ENCODE measurements around the gene SPRR2E.

Gene SPRR2E

GRCh38 chr1:153058826-153059784 lies 35.2 kb downstream of the SPRR2E start:
- POLR2A ChIA-PET = no interaction called here
- CTCF ChIA-PET = interaction anchor here (0.8 to 1.3 kb wide), 5 partner anchors 10 to 355 kb away, joined by 3 read pairs; no protein-coding TSS in a partner anchor
- H3K9me3 ChIP-seq (ENCODE audit: control insufficient read depth, insufficient read depth, low read depth, low read length) = no peaks in the 10 kb centered on the region

GRCh38 chr1:153058154-153058553 lies 36.2 kb downstream of the SPRR2E start:
- CTCF ChIA-PET = interaction anchor here (0.6 to 1.3 kb wide), 4 partner anchors 9 to 942 kb away, joined by 3 to 4 read pairs (median 3); no protein-coding TSS in a partner anchor
- H3K27ac ChIP-seq (ENCODE audit: extremely low read depth, low read depth, low read length) = no peak overlapping the region
- H3K4me3 ChIP-seq (ENCODE audit: low read depth, low read length) = no peak overlapping the region
- TF ChIP-seq GLI4 (tag by site-specific recombination; IDR thresholded peaks at IDR 0.05) (no peak), ZNF558 (tag by site-specific recombination; IDR thresholded peaks at IDR 0.05) (no peak), KLF8 (tag by site-specific recombination; IDR thresholded peaks at IDR 0.05) (no peak), ZNF221 (tag by site-specific recombination; IDR thresholded peaks at IDR 0.05; ENCODE audit: borderline replicate concordance) (no peak), ZBTB26 (tag by site-specific recombination; optimal IDR thresholded peaks at IDR 0.05) (no peak), ZNF701 (tag by site-specific recombination; IDR thresholded peaks at IDR 0.05) (no peak), ZNF133 (tag by site-specific recombination; IDR thresholded peaks at IDR 0.05) (no peak), HIC1 (tag by site-specific recombination; IDR thresholded peaks at IDR 0.05) (no peak), ZNF571 (tag by site-specific recombination; IDR thresholded peaks at IDR 0.05) (no peak), AEBP2 (tag by site-specific recombination; IDR thresholded peaks at IDR 0.05; ENCODE audit: borderline replicate concordance) (no peak), SCRT1 (tag by site-specific recombination; IDR thresholded peaks at IDR 0.05; ENCODE audit: borderline replicate concordance) (no peak), YY1 (tag by site-specific recombination; IDR thresholded peaks at IDR 0.05) (no peak), ZBTB48 (tag by site-specific recombination; IDR thresholded peaks at IDR 0.05) (no peak)
- POLR2A ChIA-PET = no interaction called here
- H3K4me1 ChIP-seq (ENCODE audit: control insufficient read depth, insufficient read depth, low read length) = no peaks in the 10 kb centered on the region
- H3K9me3 ChIP-seq (ENCODE audit: control insufficient read depth, insufficient read depth, low read depth, low read length) = no peaks in the 10 kb centered on the region
- no peaks in the 10 kb centered on the region for H3K36me3 ChIP-seq (ENCODE audit: control insufficient read depth in 2 of 2, insufficient read depth in 1 of 2, low read length in 2 of 2)

More at GRCh38 chr1:153058826-153059784, 35.2 kb downstream of the SPRR2E start:
- Histone ChIP-seq H3K36me3 (ENCODE audit: control insufficient read depth in 2 of 2, insufficient read depth in 1 of 2, low read length in 2 of 2) (no peaks in the 10 kb centered on the region), H3K4me3 (ENCODE audit: low read depth, low read length) (no peak overlapping the region), H3K4me1 (ENCODE audit: control insufficient read depth, insufficient read depth, low read length) (no peaks in the 10 kb centered on the region), H3K27ac (ENCODE audit: extremely low read depth, low read depth, low read length) (no peak overlapping the region)
- no peak for TF ChIP-seq ZNF239 (tag by site-specific recombination; IDR thresholded peaks at IDR 0.05)
- TF ChIP-seq MEIS1 (CRISPR knock-in tag; IDR thresholded peaks at IDR 0.05; ENCODE audit: borderline replicate concordance) = no peak
- no peak for TF ChIP-seq ZNF660 (tag by site-specific recombination; IDR thresholded peaks at IDR 0.05)
- no peak for TF ChIP-seq GFI1B (tag by site-specific recombination; IDR thresholded peaks at IDR 0.05)
- no peak for TF ChIP-seq ZNF560 (tag by site-specific recombination; IDR thresholded peaks at IDR 0.05; ENCODE audit: borderline replicate concordance)
- no peak for TF ChIP-seq INSM2 (tag by site-specific recombination; IDR thresholded peaks at IDR 0.05)
- TF ChIP-seq ZNF324 (tag by site-specific recombination; IDR thresholded peaks at IDR 0.05) = no peak
- TF ChIP-seq ZNF473 (tag by site-specific recombination; IDR thresholded peaks at IDR 0.05) = no peak
- no peak for TF ChIP-seq ZEB2 (tag by site-specific recombination; IDR thresholded peaks at IDR 0.05)
- TF ChIP-seq GLI4 (tag by site-specific recombination; IDR thresholded peaks at IDR 0.05) = no peak
- TF ChIP-seq ZNF621 (tag by site-specific recombination; IDR thresholded peaks at IDR 0.05) = no peak
- no peak for TF ChIP-seq FEZF1 (tag by site-specific recombination; IDR thresholded peaks at IDR 0.05)
- no peak for TF ChIP-seq ZNF423 (tag by site-specific recombination; IDR thresholded peaks at IDR 0.05)
